Measurements from ENCODE around the gene KNL1.
"Not testable (repeated sequence)": the region's sequence is repeated elsewhere in the genome, so short reads cannot be mapped to it uniquely, and the experiment has no call there.

Gene KNL1

GRCh38 chr15:40680151-40680550 is 86.1 kb downstream of the KNL1 start:
- H3K9ac ChIP-seq (ENCODE audit: insufficient read length), result no peak overlapping the region

GRCh38 chr15:40680959-40681358 is 86.9 kb downstream of the KNL1 start:
- H3K4me3 ChIP-seq; H3K9ac ChIP-seq (ENCODE audit: insufficient read length); H3K9me3 ChIP-seq (ENCODE audit: low read depth, low read length); H3K36me3 ChIP-seq (ENCODE audit: insufficient read depth, low read length); DNase-seq (ENCODE audit: low read depth, low spot score): not testable (repeated sequence)
- H3K27ac ChIP-seq, result peak overlapping the region; percentile 5; the same call in 1 of the 2 replicates

More at GRCh38 chr15:40680151-40680550, 86.1 kb downstream of the KNL1 start:
- no peak overlapping the region for H3K27ac ChIP-seq
- no peak for TF ChIP-seq EZH2 (IDR thresholded peaks at IDR 0.05)
- TF ChIP-seq FOXP2 (optimal IDR thresholded peaks at IDR 0.05; ENCODE audit: control extremely low read depth, extremely low read length, insufficient read depth), result no peak
- no peak for TF ChIP-seq POLR2AphosphoS5 (IDR thresholded peaks at IDR 0.05; ENCODE audit: borderline replicate concordance, low read depth, low read length)
- H3K36me3 ChIP-seq (ENCODE audit: insufficient read depth, low read length), result no peaks in the 10 kb centered on the region
- H3K9me3 ChIP-seq (ENCODE audit: low read depth, low read length), result no peaks in the 10 kb centered on the region
- no peak for DNase-seq (ENCODE audit: low read depth, low spot score)
- H3K4me3 ChIP-seq, result no peak overlapping the region

- TF ChIP-seq POLR2AphosphoS5 (IDR thresholded peaks at IDR 0.05; ENCODE audit: borderline replicate concordance, low read depth, low read length) (no peak), EZH2 (IDR thresholded peaks at IDR 0.05) (no peak), FOXP2 (optimal IDR thresholded peaks at IDR 0.05; ENCODE audit: control extremely low read depth, extremely low read length, insufficient read depth) (no peak)
- Histone ChIP-seq H3K27ac (no peak overlapping the region), H3K9me3 (ENCODE audit: low read depth, low read length) (no peaks in the 10 kb centered on the region), H3K36me3 (ENCODE audit: insufficient read depth, low read length) (no peaks in the 10 kb centered on the region), H3K9ac (ENCODE audit: insufficient read length) (no peak overlapping the region), H3K4me3 (no peak overlapping the region)
- DNase-seq (ENCODE audit: low read depth, low spot score), result no peak
These were observed 90.3 kb downstream of the KNL1 start for GRCh38 chr15:40684381-40684780.

DNA sequence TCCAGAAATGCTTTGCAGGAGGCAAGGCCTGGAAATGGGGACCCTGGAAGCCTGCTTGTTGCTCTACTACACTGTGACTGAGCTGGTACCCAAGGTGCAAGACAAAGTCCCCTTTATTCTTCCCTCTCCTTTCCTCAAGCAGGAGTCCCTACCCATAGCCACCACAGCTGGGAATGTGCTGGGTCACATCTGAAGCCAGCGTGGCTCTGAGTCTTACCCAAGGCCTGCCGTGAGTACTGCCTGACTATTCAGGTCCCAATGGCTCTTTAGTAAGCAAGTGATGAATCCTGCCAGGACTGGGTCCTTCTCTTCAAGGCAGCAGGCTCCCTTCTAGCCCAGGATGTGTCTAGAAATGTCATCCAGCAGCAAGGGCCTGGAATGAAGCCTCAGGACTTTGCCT is 91.3 kb downstream of the KNL1 start:
- TF ChIP-seq FOXP2 (optimal IDR thresholded peaks at IDR 0.05; ENCODE audit: control extremely low read depth, extremely low read length, insufficient read depth), result no peak
- no peak for TF ChIP-seq EZH2 (IDR thresholded peaks at IDR 0.05)
- no peak for TF ChIP-seq POLR2AphosphoS5 (IDR thresholded peaks at IDR 0.05; ENCODE audit: borderline replicate concordance, low read depth, low read length)
- Histone ChIP-seq H3K4me3 (no peak overlapping the region), H3K9me3 (ENCODE audit: low read depth, low read length) (no peaks in the 10 kb centered on the region), H3K9ac (ENCODE audit: insufficient read length) (no peak overlapping the region), H3K36me3 (ENCODE audit: insufficient read depth, low read length) (no peaks in the 10 kb centered on the region), H3K27ac (no peak overlapping the region)
- DNase-seq (ENCODE audit: low read depth, low spot score), result no peak

- Histone ChIP-seq H3K27ac (no peak overlapping the region), H3K9ac (ENCODE audit: insufficient read length) (no peak overlapping the region), H3K4me3 (no peak overlapping the region), H3K9me3 (ENCODE audit: low read depth, low read length) (no peaks in the 10 kb centered on the region), H3K36me3 (ENCODE audit: insufficient read depth, low read length) (no peaks in the 10 kb centered on the region)
- TF ChIP-seq EZH2 (IDR thresholded peaks at IDR 0.05) (no peak), FOXP2 (optimal IDR thresholded peaks at IDR 0.05; ENCODE audit: control extremely low read depth, extremely low read length, insufficient read depth) (no peak)
- no peak for DNase-seq (ENCODE audit: low read depth, low spot score)
These were observed 95.1 kb downstream of the KNL1 start for GRCh38 chr15:40688932-40689799.

DNA sequence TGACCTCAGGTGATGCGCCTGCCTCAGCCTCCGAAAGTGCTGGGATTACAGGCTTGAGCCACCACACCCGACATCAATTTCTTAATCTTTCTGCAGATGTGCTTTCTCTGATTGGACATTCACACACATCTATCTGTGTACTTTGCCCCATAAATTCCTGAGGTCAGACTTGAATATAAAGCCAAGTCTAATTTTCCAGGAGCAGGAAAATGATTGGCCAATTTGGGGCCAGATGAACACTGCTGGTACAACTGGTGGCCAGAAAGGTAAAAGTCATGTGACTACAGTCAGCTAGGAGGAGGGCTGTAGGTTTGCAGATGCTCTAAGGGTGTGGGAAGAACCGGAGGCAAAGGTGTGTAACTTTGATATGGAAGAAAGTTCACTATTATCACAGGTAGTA is 97.7 kb downstream of the KNL1 start:
- DNase-seq (ENCODE audit: low read depth, low spot score), result no peak
- H3K9me3 ChIP-seq (ENCODE audit: low read depth, low read length), result no peaks in the 10 kb centered on the region
- H3K36me3 ChIP-seq (ENCODE audit: insufficient read depth, low read length), result no peaks in the 10 kb centered on the region
- no peak overlapping the region for H3K9ac ChIP-seq (ENCODE audit: insufficient read length)
- TF ChIP-seq EZH2 (IDR thresholded peaks at IDR 0.05), result no peak
- TF ChIP-seq FOXP2 (optimal IDR thresholded peaks at IDR 0.05; ENCODE audit: control extremely low read depth, extremely low read length, insufficient read depth), result no peak
- no peak for TF ChIP-seq POLR2AphosphoS5 (IDR thresholded peaks at IDR 0.05; ENCODE audit: borderline replicate concordance, low read depth, low read length)
- H3K27ac ChIP-seq, result no peak overlapping the region
- no peak overlapping the region for H3K4me3 ChIP-seq

- Histone ChIP-seq H3K36me3 (ENCODE audit: insufficient read depth, low read length) (peaks cover 6% of the 10 kb centered on the region; the same call in 1 of the 2 replicates), H3K27ac (peak overlapping the region; percentile 95; the same call in 1 of the 2 replicates), H3K4me3 (peak overlapping the region; percentile 93), H3K9ac (ENCODE audit: insufficient read length) (peak overlapping the region; percentile 95), H3K9me3 (ENCODE audit: low read depth, low read length) (no peaks in the 10 kb centered on the region)
- TF ChIP-seq POLR2AphosphoS5 (IDR thresholded peaks at IDR 0.05; ENCODE audit: borderline replicate concordance, low read depth, low read length), result no peak
- TF ChIP-seq EZH2 (IDR thresholded peaks at IDR 0.05), result no peak
- no peak for TF ChIP-seq FOXP2 (optimal IDR thresholded peaks at IDR 0.05; ENCODE audit: control extremely low read depth, extremely low read length, insufficient read depth)
- DNase-seq (ENCODE audit: low read depth, low spot score), result no peak
These were observed 100.0 kb downstream of the KNL1 start for GRCh38 chr15:40693904-40694687.

- peak within 1 kb of the TSS; percentile 93 for H3K4me3 ChIP-seq
- no peaks in the 10 kb centered on the region for H3K9me3 ChIP-seq (ENCODE audit: low read depth, low read length)
- peak within 1 kb of the TSS; percentile 95 for H3K9ac ChIP-seq (ENCODE audit: insufficient read length)
- DNase-seq (ENCODE audit: low read depth, low spot score), result peak; percentile 66
- TF ChIP-seq FOXP2 (optimal IDR thresholded peaks at IDR 0.05; ENCODE audit: control extremely low read depth, extremely low read length, insufficient read depth), result no peak
- peak; percentile 81 for TF ChIP-seq POLR2AphosphoS5 (IDR thresholded peaks at IDR 0.05; ENCODE audit: borderline replicate concordance, low read depth, low read length)
- peaks cover 7% of the 10 kb centered on the region for H3K36me3 ChIP-seq (ENCODE audit: insufficient read depth, low read length)
- peak within 1 kb of the TSS; percentile 95 for H3K27ac ChIP-seq
These were observed 100.8 kb downstream of the KNL1 start, which contains the start of gene RAD51 for GRCh38 chr15:40694688-40695468. Gene RAD51, plus strand, starts transcription at chr15:40695174. Its CDS starts 3,585 bp downstream, at chr15:40698759.
